WTC11 (cell line): Measurements from ENCODE around the gene POLDIP2.

Experiments
- JUN ChIP-seq: sonication (generic); formaldehyde crosslinking; IDR thresholded peaks from 2 replicates; pipeline ENCODE4 v1.8.0; 2023; ENCODE audit warnings: mild to moderate bottlenecking, missing genetic modification reagents
- KAT7 ChIP-seq: sonication (generic); formaldehyde crosslinking; IDR thresholded peaks from 2 replicates; pipeline ENCODE4 v1.8.1; 2023; ENCODE audit warnings: missing genetic modification reagents, mild to moderate bottlenecking, borderline replicate concordance
- TEAD4 ChIP-seq: sonication (generic); formaldehyde crosslinking; IDR thresholded peaks from 2 replicates; pipeline ENCODE4 v1.8.0; 2022; ENCODE audit warnings: mild to moderate bottlenecking, missing genetic modification reagents
- ZNF416 ChIP-seq: fragments of 250-450 bp; sonication (Bioruptor Pico); IDR thresholded peaks from 2 replicates; pipeline ENCODE4 v1.9.0; 2021; ENCODE audit warnings: mild to moderate bottlenecking, inconsistent platforms
- TF ChIP-seq, protein P1 (sequence below): fragments of 200-600 bp; IDR thresholded peaks from 2 replicates; pipeline ENCODE4 v1.8.0; 2022; ENCODE audit warnings: antibody characterized with exemption
- TF ChIP-seq, protein P2 (sequence below): sonication (generic); formaldehyde crosslinking; IDR thresholded peaks from 2 replicates; pipeline ENCODE4 v1.8.0; 2023; ENCODE audit warnings: missing genetic modification reagents

- TF ChIP-seq, protein P1, sequence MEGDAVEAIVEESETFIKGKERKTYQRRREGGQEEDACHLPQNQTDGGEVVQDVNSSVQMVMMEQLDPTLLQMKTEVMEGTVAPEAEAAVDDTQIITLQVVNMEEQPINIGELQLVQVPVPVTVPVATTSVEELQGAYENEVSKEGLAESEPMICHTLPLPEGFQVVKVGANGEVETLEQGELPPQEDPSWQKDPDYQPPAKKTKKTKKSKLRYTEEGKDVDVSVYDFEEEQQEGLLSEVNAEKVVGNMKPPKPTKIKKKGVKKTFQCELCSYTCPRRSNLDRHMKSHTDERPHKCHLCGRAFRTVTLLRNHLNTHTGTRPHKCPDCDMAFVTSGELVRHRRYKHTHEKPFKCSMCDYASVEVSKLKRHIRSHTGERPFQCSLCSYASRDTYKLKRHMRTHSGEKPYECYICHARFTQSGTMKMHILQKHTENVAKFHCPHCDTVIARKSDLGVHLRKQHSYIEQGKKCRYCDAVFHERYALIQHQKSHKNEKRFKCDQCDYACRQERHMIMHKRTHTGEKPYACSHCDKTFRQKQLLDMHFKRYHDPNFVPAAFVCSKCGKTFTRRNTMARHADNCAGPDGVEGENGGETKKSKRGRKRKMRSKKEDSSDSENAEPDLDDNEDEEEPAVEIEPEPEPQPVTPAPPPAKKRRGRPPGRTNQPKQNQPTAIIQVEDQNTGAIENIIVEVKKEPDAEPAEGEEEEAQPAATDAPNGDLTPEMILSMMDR = no peak
- TF ChIP-seq TEAD4 = no peak
- no peak for TF ChIP-seq KAT7 (CRISPR knock-in tag)
- no peak for TF ChIP-seq ZNF416 (CRISPR knock-in tag)
- TF ChIP-seq, protein P2, sequence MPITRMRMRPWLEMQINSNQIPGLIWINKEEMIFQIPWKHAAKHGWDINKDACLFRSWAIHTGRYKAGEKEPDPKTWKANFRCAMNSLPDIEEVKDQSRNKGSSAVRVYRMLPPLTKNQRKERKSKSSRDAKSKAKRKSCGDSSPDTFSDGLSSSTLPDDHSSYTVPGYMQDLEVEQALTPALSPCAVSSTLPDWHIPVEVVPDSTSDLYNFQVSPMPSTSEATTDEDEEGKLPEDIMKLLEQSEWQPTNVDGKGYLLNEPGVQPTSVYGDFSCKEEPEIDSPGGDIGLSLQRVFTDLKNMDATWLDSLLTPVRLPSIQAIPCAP = no peak
- TF ChIP-seq JUN (CRISPR knock-in tag) = no peak
Measured at GRCh38 chr17:28327031-28327607, 30.2 kb downstream of the POLDIP2 start.
